ENCODE data around the gene POU2F3.

DNA sequence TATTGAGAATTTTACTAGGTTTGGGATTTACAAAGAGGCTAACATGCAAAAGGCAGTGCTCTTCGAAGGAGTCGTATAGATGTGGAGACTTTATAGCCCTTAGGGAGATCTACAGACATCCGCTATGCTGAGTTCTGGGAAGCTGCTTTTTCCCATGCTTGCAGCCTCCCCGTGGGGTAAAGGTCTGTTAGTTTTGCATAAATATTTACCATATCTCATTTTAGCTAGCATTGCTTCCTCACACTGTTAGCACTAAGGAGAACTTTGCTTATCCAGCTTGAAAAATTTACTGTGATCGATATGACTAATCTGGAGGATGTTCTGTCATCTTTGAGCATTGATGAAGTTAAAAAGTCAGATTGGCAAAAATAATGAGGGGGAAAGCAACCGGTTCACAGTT, 114.8 kb downstream of the POU2F3 start:
- TF ChIP-seq, protein P1, sequence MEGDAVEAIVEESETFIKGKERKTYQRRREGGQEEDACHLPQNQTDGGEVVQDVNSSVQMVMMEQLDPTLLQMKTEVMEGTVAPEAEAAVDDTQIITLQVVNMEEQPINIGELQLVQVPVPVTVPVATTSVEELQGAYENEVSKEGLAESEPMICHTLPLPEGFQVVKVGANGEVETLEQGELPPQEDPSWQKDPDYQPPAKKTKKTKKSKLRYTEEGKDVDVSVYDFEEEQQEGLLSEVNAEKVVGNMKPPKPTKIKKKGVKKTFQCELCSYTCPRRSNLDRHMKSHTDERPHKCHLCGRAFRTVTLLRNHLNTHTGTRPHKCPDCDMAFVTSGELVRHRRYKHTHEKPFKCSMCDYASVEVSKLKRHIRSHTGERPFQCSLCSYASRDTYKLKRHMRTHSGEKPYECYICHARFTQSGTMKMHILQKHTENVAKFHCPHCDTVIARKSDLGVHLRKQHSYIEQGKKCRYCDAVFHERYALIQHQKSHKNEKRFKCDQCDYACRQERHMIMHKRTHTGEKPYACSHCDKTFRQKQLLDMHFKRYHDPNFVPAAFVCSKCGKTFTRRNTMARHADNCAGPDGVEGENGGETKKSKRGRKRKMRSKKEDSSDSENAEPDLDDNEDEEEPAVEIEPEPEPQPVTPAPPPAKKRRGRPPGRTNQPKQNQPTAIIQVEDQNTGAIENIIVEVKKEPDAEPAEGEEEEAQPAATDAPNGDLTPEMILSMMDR (IDR thresholded peaks at IDR 0.05; ENCODE audit: low read length), result no peak
- TF ChIP-seq EZH2 (IDR thresholded peaks at IDR 0.05; ENCODE audit: borderline replicate concordance, low read length), result no peak

Measured in OCI-LY1 (cell line).